ENCODE data around the gene ACTL7A.

DNA sequence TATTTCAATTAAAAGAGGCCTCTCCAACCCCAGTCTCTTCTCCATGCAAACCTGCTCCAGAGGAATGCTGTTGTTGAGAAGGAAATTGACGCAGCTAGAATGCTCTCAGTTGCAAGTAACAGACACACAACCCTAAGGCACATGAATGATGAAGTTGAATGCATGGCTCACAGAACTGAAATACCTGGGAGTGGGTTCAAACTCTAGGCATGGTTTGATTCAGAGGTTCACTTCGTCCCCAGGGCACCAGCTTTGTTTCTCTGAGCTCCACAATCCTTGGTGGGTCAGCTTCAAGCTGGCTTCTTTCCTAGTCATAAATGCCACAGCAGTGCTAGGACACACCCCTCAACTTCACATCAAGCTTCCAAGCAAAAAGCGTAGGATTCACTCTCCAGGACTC lies 10.9 kb upstream of the ACTL7A start:
- TF ChIP-seq POLR2A (IDR thresholded peaks at IDR 0.05) = no peak
- TF ChIP-seq, protein P1, sequence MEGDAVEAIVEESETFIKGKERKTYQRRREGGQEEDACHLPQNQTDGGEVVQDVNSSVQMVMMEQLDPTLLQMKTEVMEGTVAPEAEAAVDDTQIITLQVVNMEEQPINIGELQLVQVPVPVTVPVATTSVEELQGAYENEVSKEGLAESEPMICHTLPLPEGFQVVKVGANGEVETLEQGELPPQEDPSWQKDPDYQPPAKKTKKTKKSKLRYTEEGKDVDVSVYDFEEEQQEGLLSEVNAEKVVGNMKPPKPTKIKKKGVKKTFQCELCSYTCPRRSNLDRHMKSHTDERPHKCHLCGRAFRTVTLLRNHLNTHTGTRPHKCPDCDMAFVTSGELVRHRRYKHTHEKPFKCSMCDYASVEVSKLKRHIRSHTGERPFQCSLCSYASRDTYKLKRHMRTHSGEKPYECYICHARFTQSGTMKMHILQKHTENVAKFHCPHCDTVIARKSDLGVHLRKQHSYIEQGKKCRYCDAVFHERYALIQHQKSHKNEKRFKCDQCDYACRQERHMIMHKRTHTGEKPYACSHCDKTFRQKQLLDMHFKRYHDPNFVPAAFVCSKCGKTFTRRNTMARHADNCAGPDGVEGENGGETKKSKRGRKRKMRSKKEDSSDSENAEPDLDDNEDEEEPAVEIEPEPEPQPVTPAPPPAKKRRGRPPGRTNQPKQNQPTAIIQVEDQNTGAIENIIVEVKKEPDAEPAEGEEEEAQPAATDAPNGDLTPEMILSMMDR (IDR thresholded peaks at IDR 0.05) = no peak
